H9 (cell line): ENCODE measurements around the gene TNPO2. TPM values are rescaled to one million over a fixed set of nuclear protein-coding genes. Genes with fewer than 3 reads are reported as not detected.
"Not testable (repeated sequence)": the region's sequence is repeated elsewhere in the genome, so short reads cannot be mapped to it uniquely, and the experiment has no call there.

Source experiments
- DNase-seq: peaks from one replicate; pipeline ENCODE4 v3.0.0-alpha.2; 2017
- H2AFZ ChIP-seq: one replicate; pipeline ENCODE4 v1.6.1; 2013; ENCODE audit warnings: mild to moderate bottlenecking, low read length, control low read depth, moderate library complexity
- H2AK5ac ChIP-seq: 2 replicates; pipeline ENCODE4 v1.6.1; 2013; ENCODE audit warnings: low read length, control low read depth, mixed read lengths; ENCODE audit not compliant: insufficient read length
- H2BK120ac ChIP-seq: one replicate; pipeline ENCODE4 v1.6.1; 2013; ENCODE audit warnings: low read depth, mild to moderate bottlenecking, low read length, control low read depth, inconsistent platforms; ENCODE audit not compliant: poor library complexity, severe bottlenecking
- H2BK12ac ChIP-seq: 2 replicates; pipeline ENCODE4 v1.6.1; 2013; ENCODE audit warnings: low read length, control low read depth, mixed read lengths, low read depth; ENCODE audit not compliant: insufficient read length
- H2BK15ac ChIP-seq: 2 replicates; pipeline ENCODE4 v1.6.1; 2013; ENCODE audit warnings: low read depth, low read length, control low read depth
- H2BK20ac ChIP-seq: one replicate; pipeline ENCODE4 v1.6.1; 2013; ENCODE audit warnings: low read depth, mild to moderate bottlenecking, low read length, control low read depth, inconsistent platforms; ENCODE audit not compliant: poor library complexity, severe bottlenecking
- H2BK5ac ChIP-seq: 2 replicates; pipeline ENCODE4 v1.6.1; 2013; ENCODE audit warnings: low read length, control low read depth, mixed read lengths; ENCODE audit not compliant: insufficient read length
- H3K14ac ChIP-seq: 2 replicates; pipeline ENCODE4 v1.6.1; 2013; ENCODE audit warnings: low read length, control low read depth; ENCODE audit not compliant: insufficient read depth
- H3K18ac ChIP-seq: 2 replicates; pipeline ENCODE4 v1.6.1; 2013; ENCODE audit warnings: low read depth, mild to moderate bottlenecking, mixed read lengths, low read length, control low read depth; ENCODE audit not compliant: insufficient read length
- H3K23ac ChIP-seq: 2 replicates; pipeline ENCODE4 v1.6.1; 2013; ENCODE audit warnings: low read length, control low read depth, mixed read lengths, low read depth; ENCODE audit not compliant: insufficient read length
- H3K23me2 ChIP-seq: 2 replicates; pipeline ENCODE4 v1.6.1; 2013; ENCODE audit warnings: low read depth, mild to moderate bottlenecking, mixed read lengths, low read length, control low read depth; ENCODE audit not compliant: insufficient read length, poor library complexity, severe bottlenecking
- H3K27ac ChIP-seq: 2 replicates; pipeline ENCODE4 v1.5.1; 2013; ENCODE audit warnings: low read length, control low read depth, mixed read lengths, low read depth; ENCODE audit not compliant: insufficient read length
- H3K27me3 ChIP-seq: 2 replicates; pipeline ENCODE4 v1.6.1; 2013; ENCODE audit warnings: low read length, control low read depth, inconsistent platforms; ENCODE audit not compliant: insufficient read depth
- H3K4ac ChIP-seq: 2 replicates; pipeline ENCODE4 v1.6.1; 2013; ENCODE audit warnings: low read depth, mild to moderate bottlenecking, control low read depth, inconsistent platforms, low read length, moderate library complexity
- H3K4me1 ChIP-seq: 2 replicates; pipeline ENCODE4 v1.6.1; 2013; ENCODE audit warnings: low read length, control low read depth, inconsistent platforms; ENCODE audit not compliant: insufficient read depth
- H3K4me2 ChIP-seq: 2 replicates; pipeline ENCODE4 v1.6.1; 2013; ENCODE audit warnings: low read length, control low read depth, mixed read lengths; ENCODE audit not compliant: insufficient read length, insufficient read depth
- H3K56ac ChIP-seq: 2 replicates; pipeline ENCODE4 v1.6.1; 2013; ENCODE audit warnings: low read depth, mild to moderate bottlenecking, mixed read lengths, low read length, control low read depth; ENCODE audit not compliant: insufficient read length
- H3K79me1 ChIP-seq: 2 replicates; pipeline ENCODE4 v1.6.1; 2013; ENCODE audit warnings: low read depth, mild to moderate bottlenecking, moderate library complexity, low read length, control low read depth, inconsistent platforms; ENCODE audit not compliant: insufficient read depth, poor library complexity, severe bottlenecking
- H3K79me2 ChIP-seq: 2 replicates; pipeline ENCODE4 v1.6.1; 2013; ENCODE audit warnings: low read length, control low read depth, inconsistent platforms; ENCODE audit not compliant: insufficient read depth
- H3K9ac ChIP-seq: 2 replicates; pipeline ENCODE4 v1.6.1; 2013; ENCODE audit warnings: low read length, control low read depth, mixed read lengths; ENCODE audit not compliant: insufficient read length; ENCODE audit errors: extremely low read depth
- H3K9me3 ChIP-seq: one replicate; pipeline ENCODE4 v1.6.1; 2013; ENCODE audit warnings: low read depth, low read length, inconsistent platforms; ENCODE audit not compliant: control insufficient read depth
- H3T11ph ChIP-seq: one replicate; pipeline ENCODE4 v1.6.1; 2013; ENCODE audit warnings: mild to moderate bottlenecking, low read length, control low read depth, inconsistent platforms
- H4K20me1 ChIP-seq: one replicate; pipeline ENCODE4 v1.6.1; 2013; ENCODE audit not compliant: control insufficient read depth, insufficient read length, insufficient read depth
- H4K5ac ChIP-seq: 2 replicates; pipeline ENCODE4 v1.6.1; 2013; ENCODE audit warnings: low read depth, mild to moderate bottlenecking, mixed read lengths, low read length, control low read depth; ENCODE audit not compliant: insufficient read length
- H4K8ac ChIP-seq: replicated peaks from 2 replicates; pipeline ENCODE4 v1.6.1; 2013; ENCODE audit warnings: low read length, control low read depth, mixed read lengths, low read depth; ENCODE audit not compliant: insufficient read length
- H4K91ac ChIP-seq: 2 replicates; pipeline ENCODE4 v1.6.1; 2013; ENCODE audit warnings: low read depth, mild to moderate bottlenecking, moderate library complexity, mixed read lengths, low read length, control low read depth; ENCODE audit not compliant: insufficient read length
- H3K27ac Mint-ChIP-seq, 3 experiments: 2 replicates in 2 of 3; 3 replicates in 1 of 3; pipeline ENCODE4 v1.8.0; 2020 to 2021; ENCODE audit warnings: mixed read lengths in 3 of 3, mild to moderate bottlenecking in 1 of 3, moderate library complexity in 1 of 3
- H3K27me3 Mint-ChIP-seq: 2 replicates; pipeline ENCODE4 v1.8.0; 2021; ENCODE audit warnings: low read depth, mild to moderate bottlenecking, moderate library complexity, mixed read lengths
- H3K36me3 Mint-ChIP-seq, 3 experiments: 2 replicates in 2 of 3; 3 replicates in 1 of 3; pipeline ENCODE4 v1.8.0; 2020 to 2021; ENCODE audit warnings: low read depth in 3 of 3, mixed read lengths in 3 of 3; ENCODE audit not compliant: insufficient read depth in 1 of 3
- H3K4me1 Mint-ChIP-seq, 2 experiments: 2 replicates each; pipeline ENCODE4 v1.8.0; 2020; ENCODE audit warnings: mixed read lengths in 2 of 2
- H3K4me3 Mint-ChIP-seq, 2 experiments: 2 replicates in 1 of 2; 3 replicates in 1 of 2; pipeline ENCODE4 v1.8.0; 2020 to 2021; ENCODE audit warnings: mild to moderate bottlenecking in 2 of 2, mixed read lengths in 2 of 2, moderate library complexity in 1 of 2
- H3K9me3 Mint-ChIP-seq, 2 experiments: 2 replicates in 1 of 2; 3 replicates in 1 of 2; pipeline ENCODE4 v1.8.0; 2020; ENCODE audit warnings: mild to moderate bottlenecking in 2 of 2, mixed read lengths in 2 of 2, moderate library complexity in 1 of 2
- CTCF ChIP-seq: fragments of 200-600 bp; sonication (generic); conservative IDR thresholded peaks from 3 replicates; pipeline ENCODE4 v1.8.0; 2021; ENCODE audit warnings: antibody characterized with exemption, mild to moderate bottlenecking
- WGBS: extraction: QIAGEN DNeasy Blood & Tissue Kit; methylation state at CpG from one replicate; pipeline ENCODE4 v1.1.7; 2013; ENCODE audit warnings: missing lambda C conversion rate, low lambda C conversion rate, mixed read lengths; ENCODE audit not compliant: insufficient read length; ENCODE audit errors: extremely low coverage; 5-methylcytosine and 5-hydroxymethylcytosine counted together
- total RNA-seq: library from RNA; stranded (reverse); gene quantifications from 2 replicates; pipeline ENCODE4 v1.2.1, GENCODE V29; 2021

TNPO2 gene
- total RNA-seq, 1 experiment from 2014 or later = 159 TPM

- WGBS = no CpG with 5 or more reads among the region's 15 CpGs
Measured at GRCh38 chr19:12715102-12715501, 8.6 kb downstream of the TNPO2 start.

GRCh38 chr19:12713304-12713703 lies 10.4 kb downstream of the TNPO2 start:
- H2BK20ac ChIP-seq, H3K4ac ChIP-seq, H3K9ac ChIP-seq, H2AK5ac ChIP-seq, H4K5ac ChIP-seq, H2BK120ac ChIP-seq, H2BK12ac ChIP-seq, H4K8ac ChIP-seq, H3K4me2 ChIP-seq, H3K27me3 ChIP-seq, H4K20me1 ChIP-seq, H3K23me2 ChIP-seq, H3K18ac ChIP-seq, H3K9me3 ChIP-seq, H3K4me1 Mint-ChIP-seq, H3T11ph ChIP-seq, H3K27ac Mint-ChIP-seq, H3K27ac ChIP-seq, H2BK15ac ChIP-seq, H3K23ac ChIP-seq, H3K56ac ChIP-seq, H2AFZ ChIP-seq, H4K91ac ChIP-seq, H3K27me3 Mint-ChIP-seq, H2BK5ac ChIP-seq, H3K4me3 Mint-ChIP-seq, H3K14ac ChIP-seq, H3K9me3 Mint-ChIP-seq, H3K79me1 ChIP-seq, DNase-seq, H3K79me2 ChIP-seq, H3K4me1 ChIP-seq: not testable (repeated sequence)
- H3K36me3 Mint-ChIP-seq = peaks cover 53 to 86% (median 77%) of the 10 kb centered on the region in 3 experiments; a peak in 6 of 7 replicates
- no CpG with 5 or more reads among the region's 9 CpGs for WGBS

More at GRCh38 chr19:12715102-12715501, 8.6 kb downstream of the TNPO2 start:
- Histone ChIP-seq H2AFZ (no peak overlapping the region), H3K27ac (no peak overlapping the region), H3K9ac (no peak overlapping the region), H2BK15ac (no peak overlapping the region), H3K23ac (no peak overlapping the region), H3K4me1 (no peaks in the 10 kb centered on the region), H4K8ac (no peak overlapping the region), H2BK120ac (no peak overlapping the region), H3K79me2 (peaks cover 6% of the 10 kb centered on the region; the same call in 1 of the 2 replicates), H3K23me2 (no peaks in the 10 kb centered on the region), H2BK20ac (no peak overlapping the region), H3K18ac (no peak overlapping the region), H3K4me2 (no peak overlapping the region), H3K79me1 (peaks cover 5% of the 10 kb centered on the region), H3K27me3 (no peaks in the 10 kb centered on the region), H4K5ac (no peak overlapping the region), H4K20me1 (no peaks in the 10 kb centered on the region), H2BK5ac (no peak overlapping the region), H3K4ac (no peak overlapping the region), H2BK12ac (no peak overlapping the region), H3T11ph (no peak overlapping the region), H3K56ac (no peak overlapping the region), H3K14ac (no peak overlapping the region), H4K91ac (no peak overlapping the region), H2AK5ac (no peak overlapping the region), H3K9me3 (no peaks in the 10 kb centered on the region)
- TF ChIP-seq CTCF = no peak
- 0 out of 4 replicates have a peak, but pooled peaks cover 0 to 2% of the 10 kb centered on the region in 2 experiments for H3K4me1 Mint-ChIP-seq
- H3K4me3 Mint-ChIP-seq = no peak overlapping the region
- H3K36me3 Mint-ChIP-seq = peaks cover 62 to 85% (median 77%) of the 10 kb centered on the region in 3 experiments; a peak in 6 of 7 replicates
- no peaks in the 10 kb centered on the region for H3K27me3 Mint-ChIP-seq
- H3K27ac Mint-ChIP-seq = no peak overlapping the region
- no peaks in the 10 kb centered on the region for H3K9me3 Mint-ChIP-seq
- DNase-seq = no peak
